ENCODE results near the gene GCKR. TPM values are rescaled to one million over a fixed set of nuclear protein-coding genes. Genes with fewer than 3 reads are reported as not detected.
A peak's percentile ranks its signal among the peaks of the same experiment; 100 is the strongest.

Gene GCKR
- total and polyA plus RNA-seq, 2 experiments from 2014 or later, result 7.4 to 7.6 TPM

DNA sequence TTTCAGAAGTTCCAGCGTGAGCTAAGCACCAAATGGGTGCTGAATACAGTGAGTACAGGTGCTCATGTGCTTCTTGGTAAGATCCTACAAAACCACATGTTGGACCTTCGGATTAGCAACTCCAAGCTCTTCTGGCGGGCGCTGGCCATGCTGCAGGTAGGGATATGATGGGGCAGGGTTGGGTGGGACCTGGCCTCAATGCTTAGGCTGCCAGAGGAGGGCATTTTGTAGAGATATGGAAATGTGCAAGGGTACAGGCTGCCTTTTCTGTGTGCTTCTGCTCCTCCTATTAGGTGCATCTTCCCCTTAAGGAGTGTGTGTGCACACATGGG lies 22.1 kb downstream of the GCKR start:
- Histone ChIP-seq H3K4me1 (ENCODE audit: insufficient read depth) (no peaks in the 10 kb centered on the region), H3K9me3 (ENCODE audit: low read depth) (no peaks in the 10 kb centered on the region), H3K27me3 (no peaks in the 10 kb centered on the region), H3K4me2 (no peak overlapping the region), H4K20me1 (ENCODE audit: insufficient read depth, poor library complexity, severe bottlenecking) (no peaks in the 10 kb centered on the region), H3K27ac (no peak overlapping the region), H3K36me3 (replicated peaks; ENCODE audit: insufficient read depth, low read depth) (no peaks in the 10 kb centered on the region), H3K4me3 (no peak overlapping the region), H3K79me2 (no peaks in the 10 kb centered on the region), H3K9me2 (replicated peaks; ENCODE audit: insufficient read depth) (no peaks in the 10 kb centered on the region), H2AFZ (no peak overlapping the region)
- no peak for DNase-seq (ENCODE audit: low spot score)
- 81% methylated on average over 4 of the region's 4 CpGs for WGBS (ENCODE audit: low lambda C conversion rate, missing lambda C conversion rate)
- TF ChIP-seq EZH2phosphoT487 (IDR thresholded peaks at IDR 0.05; ENCODE audit: low read depth, severe bottlenecking, unreplicated experiment) (no peak), EZH2 (IDR thresholded peaks at IDR 0.05; ENCODE audit: borderline replicate concordance) (no peak)
- TF ChIP-seq, protein P1, sequence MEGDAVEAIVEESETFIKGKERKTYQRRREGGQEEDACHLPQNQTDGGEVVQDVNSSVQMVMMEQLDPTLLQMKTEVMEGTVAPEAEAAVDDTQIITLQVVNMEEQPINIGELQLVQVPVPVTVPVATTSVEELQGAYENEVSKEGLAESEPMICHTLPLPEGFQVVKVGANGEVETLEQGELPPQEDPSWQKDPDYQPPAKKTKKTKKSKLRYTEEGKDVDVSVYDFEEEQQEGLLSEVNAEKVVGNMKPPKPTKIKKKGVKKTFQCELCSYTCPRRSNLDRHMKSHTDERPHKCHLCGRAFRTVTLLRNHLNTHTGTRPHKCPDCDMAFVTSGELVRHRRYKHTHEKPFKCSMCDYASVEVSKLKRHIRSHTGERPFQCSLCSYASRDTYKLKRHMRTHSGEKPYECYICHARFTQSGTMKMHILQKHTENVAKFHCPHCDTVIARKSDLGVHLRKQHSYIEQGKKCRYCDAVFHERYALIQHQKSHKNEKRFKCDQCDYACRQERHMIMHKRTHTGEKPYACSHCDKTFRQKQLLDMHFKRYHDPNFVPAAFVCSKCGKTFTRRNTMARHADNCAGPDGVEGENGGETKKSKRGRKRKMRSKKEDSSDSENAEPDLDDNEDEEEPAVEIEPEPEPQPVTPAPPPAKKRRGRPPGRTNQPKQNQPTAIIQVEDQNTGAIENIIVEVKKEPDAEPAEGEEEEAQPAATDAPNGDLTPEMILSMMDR (IDR thresholded peaks at IDR 0.05; ENCODE audit: poor library complexity), result no peak

DNA sequence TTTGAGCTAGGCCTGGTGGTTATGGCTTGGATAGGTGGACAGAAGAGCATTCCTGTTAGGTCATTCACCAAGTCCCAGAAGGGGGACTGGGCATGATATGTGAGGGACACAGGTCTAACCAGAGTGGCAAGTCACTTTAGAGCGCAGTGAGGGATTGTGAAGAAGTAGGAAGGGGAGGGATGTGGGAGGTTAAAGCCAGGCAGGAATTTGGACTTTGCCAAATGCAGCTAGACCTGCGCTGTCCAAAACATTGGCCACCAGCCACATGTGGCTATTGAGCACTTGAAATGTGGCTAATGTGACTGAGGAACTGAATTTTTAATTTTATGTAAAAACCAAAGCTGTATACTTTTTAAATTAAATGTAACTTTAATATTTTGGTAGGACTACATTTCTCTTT lies 23.7 kb downstream of the GCKR start:
- no peaks in the 10 kb centered on the region for H3K79me2 ChIP-seq
- no peak overlapping the region for H3K4me2 ChIP-seq
- no peak for DNase-seq (ENCODE audit: low spot score)
- H2AFZ ChIP-seq, result no peak overlapping the region
- 92% methylated on average over 2 of the region's 2 CpGs for WGBS (ENCODE audit: low lambda C conversion rate, missing lambda C conversion rate)
- no peaks in the 10 kb centered on the region for H3K9me3 ChIP-seq (ENCODE audit: low read depth)
- TF ChIP-seq, protein P1 (IDR thresholded peaks at IDR 0.05; ENCODE audit: poor library complexity), result no peak
- TF ChIP-seq EZH2phosphoT487 (IDR thresholded peaks at IDR 0.05; ENCODE audit: low read depth, severe bottlenecking, unreplicated experiment), result no peak
- no peak for TF ChIP-seq EZH2 (IDR thresholded peaks at IDR 0.05; ENCODE audit: borderline replicate concordance)
- H3K4me1 ChIP-seq (ENCODE audit: insufficient read depth), result no peaks in the 10 kb centered on the region
- H3K4me3 ChIP-seq, result no peak overlapping the region
- H3K9me2 ChIP-seq (replicated peaks; ENCODE audit: insufficient read depth), result no peaks in the 10 kb centered on the region
- no peaks in the 10 kb centered on the region for H3K36me3 ChIP-seq (replicated peaks; ENCODE audit: insufficient read depth, low read depth)
- H3K27ac ChIP-seq, result no peak overlapping the region
- no peaks in the 10 kb centered on the region for H3K27me3 ChIP-seq
- no peaks in the 10 kb centered on the region for H4K20me1 ChIP-seq (ENCODE audit: insufficient read depth, poor library complexity, severe bottlenecking)

DNA sequence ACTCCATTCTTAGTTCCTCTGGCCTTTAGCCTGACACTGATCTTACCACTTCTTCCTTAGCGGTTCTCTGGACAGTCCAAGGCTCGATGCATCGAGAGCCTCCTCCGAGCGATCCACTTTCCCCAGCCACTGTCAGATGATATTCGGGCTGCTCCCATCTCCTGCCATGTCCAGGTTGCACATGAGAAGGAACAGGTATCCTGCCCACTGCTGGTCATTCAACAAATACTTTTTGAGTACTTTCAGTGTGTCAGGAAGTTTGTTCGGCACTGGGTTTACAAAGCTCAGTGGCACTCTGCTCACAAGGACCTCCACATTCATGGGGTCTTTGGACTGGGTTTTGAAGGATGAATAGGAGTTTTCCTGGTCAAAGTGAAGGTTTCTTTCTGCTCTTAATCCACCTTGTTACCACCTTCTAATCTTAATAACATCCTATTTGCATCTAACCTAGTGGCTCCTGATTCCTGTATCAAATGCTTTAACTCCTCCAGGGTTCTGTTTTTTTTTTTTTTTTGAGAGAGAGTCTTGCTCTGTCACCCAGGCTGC lies 25.8 kb downstream of the GCKR start:
- Histone ChIP-seq H2AFZ (no peak overlapping the region), H3K4me1 (ENCODE audit: insufficient read depth) (no peaks in the 10 kb centered on the region)

More for the DNA sequence above, 25.8 kb downstream of the GCKR start:
- no peak overlapping the region for H3K27ac ChIP-seq
- no peaks in the 10 kb centered on the region for H3K9me3 ChIP-seq (ENCODE audit: low read depth)
- no peak overlapping the region for H3K4me2 ChIP-seq
- no peak for DNase-seq (ENCODE audit: low spot score)
- H3K27me3 ChIP-seq, result no peaks in the 10 kb centered on the region
- H3K4me3 ChIP-seq, result no peak overlapping the region
- 91% methylated on average over 7 of the region's 7 CpGs for WGBS (ENCODE audit: low lambda C conversion rate, missing lambda C conversion rate)
- H3K9me2 ChIP-seq (replicated peaks; ENCODE audit: insufficient read depth), result no peaks in the 10 kb centered on the region
- H3K79me2 ChIP-seq, result no peaks in the 10 kb centered on the region
- no peaks in the 10 kb centered on the region for H4K20me1 ChIP-seq (ENCODE audit: insufficient read depth, poor library complexity, severe bottlenecking)
- no peak for TF ChIP-seq EZH2phosphoT487 (IDR thresholded peaks at IDR 0.05; ENCODE audit: low read depth, severe bottlenecking, unreplicated experiment)
- TF ChIP-seq, protein P1 (IDR thresholded peaks at IDR 0.05; ENCODE audit: poor library complexity), result peak; percentile 4
- no peaks in the 10 kb centered on the region for H3K36me3 ChIP-seq (replicated peaks; ENCODE audit: insufficient read depth, low read depth)
